H4 (cell line): ENCODE results near the gene ETS2. TPM values are rescaled to one million over a fixed set of nuclear protein-coding genes. Genes with fewer than 3 reads are reported as not detected.

Experiments
- DNase-seq: peaks from one replicate; pipeline ENCODE4 v3.0.0-alpha.2; 2015; ENCODE audit warnings: low spot score
- total RNA-seq: library from RNA; depleted of rRNA; stranded (reverse); fragments of >200 nt; shearing (Covaris generic); gene quantifications from 2 replicates; pipeline ENCODE4 v1.2.3, GENCODE V29; 2014

ETS2 gene
- total RNA-seq, 1 experiment from 2014 or later: 36.1 TPM

DNA sequence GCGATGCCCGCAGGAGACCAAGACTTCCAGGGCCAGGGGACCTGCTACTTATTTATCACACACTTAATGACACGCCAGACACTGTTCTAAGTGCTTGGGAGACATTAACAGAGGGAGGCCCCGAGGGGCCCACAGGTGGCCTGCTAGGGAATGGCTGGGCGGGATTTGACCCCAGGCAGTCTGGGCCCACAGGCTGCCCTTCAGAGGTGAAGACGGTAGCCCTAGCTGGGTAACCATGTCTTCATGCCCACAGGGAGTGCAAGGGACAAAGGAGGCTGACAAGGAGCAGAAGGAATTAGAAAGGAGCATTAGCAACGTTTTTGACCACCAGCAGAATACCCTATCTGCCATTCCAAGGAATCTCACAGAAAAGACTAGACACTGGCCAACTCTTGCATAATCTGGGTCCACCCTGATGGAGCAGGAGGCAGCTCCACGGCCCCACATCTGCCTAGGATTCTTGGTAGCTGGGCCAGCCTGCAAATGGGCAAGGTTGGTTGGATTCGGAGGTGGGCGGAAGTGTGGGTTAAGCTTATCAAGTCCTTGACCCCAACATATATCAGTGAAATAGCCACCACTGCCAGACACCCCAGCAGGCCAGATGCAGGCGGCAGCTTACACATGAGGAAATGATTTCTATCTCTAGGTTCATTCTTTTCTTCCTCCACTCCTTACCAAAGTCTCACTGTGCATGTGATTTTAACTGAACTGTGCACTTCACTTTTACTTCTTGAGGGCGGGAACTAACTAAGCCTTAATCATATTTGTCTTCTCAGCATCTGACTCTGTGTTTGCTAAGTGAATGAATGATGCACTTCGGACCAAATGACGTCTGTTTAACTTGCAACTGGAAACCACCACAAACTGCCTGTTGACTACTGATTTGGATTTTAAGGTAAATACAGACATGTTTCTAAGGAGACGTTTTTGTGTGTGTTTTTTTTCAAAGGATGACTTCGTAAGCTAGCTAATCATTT, 3.4 kb upstream of the ETS2 start:
- no peak for DNase-seq

DNA sequence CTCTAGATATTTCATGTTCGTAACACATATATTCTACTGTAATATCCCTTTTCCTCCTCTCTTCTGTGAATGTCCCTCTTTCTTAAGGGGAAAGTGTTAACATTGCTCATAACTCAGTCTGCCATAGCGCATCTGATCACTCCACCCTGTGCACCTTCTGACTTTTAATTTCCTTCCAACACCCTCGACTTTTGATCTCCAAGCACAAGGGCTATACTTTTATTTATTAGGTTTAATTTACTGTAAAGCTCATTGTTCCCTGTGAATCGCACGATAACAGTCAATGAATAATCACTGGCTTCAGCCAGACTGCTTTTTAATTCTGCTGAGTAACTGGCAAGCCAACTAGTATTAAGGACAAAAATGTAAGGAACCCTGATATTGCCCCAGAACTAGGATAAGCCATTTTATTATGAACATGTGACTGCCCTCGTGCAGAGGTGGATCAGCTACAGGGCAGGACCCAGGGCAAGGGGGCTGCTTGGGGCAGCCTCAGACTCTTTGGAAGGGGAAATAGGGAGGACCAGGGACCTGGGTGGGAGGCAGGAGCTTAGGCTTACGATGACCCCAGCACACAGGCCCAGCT, 2.6 kb upstream of the ETS2 start:
- no peak for DNase-seq

- no peak for DNase-seq
Measured at GRCh38 chr21:38804030-38804788, 1.5 kb upstream of the ETS2 start.

- peak; percentile 84 for DNase-seq
Measured at GRCh38 chr21:38804789-38805327, 871 bp upstream of the ETS2 start.

DNA sequence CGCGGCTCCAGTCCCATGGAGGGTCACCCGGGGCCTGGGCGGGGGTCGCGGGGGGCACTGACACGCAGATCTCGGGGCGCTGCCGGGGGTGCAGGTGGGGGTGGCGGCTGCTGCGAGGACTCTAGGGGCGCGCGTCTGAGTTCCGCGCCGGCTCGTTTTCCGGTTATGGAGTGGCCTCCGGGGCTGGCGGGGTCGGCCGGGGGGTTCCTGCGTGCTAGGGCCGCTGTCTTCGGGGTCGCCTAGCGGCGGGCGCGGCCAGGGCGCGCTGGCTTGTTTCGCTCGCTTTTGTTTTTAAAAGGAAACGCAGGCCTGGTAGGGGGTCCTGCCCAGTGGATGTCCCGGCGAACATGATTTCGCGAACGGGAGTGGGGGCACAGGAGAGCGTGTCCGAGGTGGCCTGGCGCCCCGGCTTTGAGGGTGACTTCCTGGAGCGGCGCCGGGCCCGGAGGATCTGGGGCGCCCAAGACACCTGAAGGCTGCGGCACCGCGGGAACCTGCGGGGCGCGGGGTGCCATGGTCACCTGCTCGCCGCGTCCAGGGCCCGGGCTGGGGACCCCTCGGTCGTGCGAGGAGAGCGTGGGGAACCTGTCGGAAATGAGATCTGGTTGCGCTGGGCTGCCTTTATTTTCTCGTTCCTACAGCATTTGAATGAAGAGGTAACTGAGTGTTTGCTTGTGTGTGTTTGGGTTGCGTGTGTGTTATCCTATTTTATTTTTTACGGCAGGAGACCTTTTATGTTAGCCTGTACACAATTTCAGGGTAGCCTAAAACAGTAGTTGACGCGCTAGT, 618 bp downstream of the ETS2 start:
- no peak for DNase-seq

- DNase-seq: no peak
Measured at GRCh38 chr21:38806942-38807284, 1.2 kb downstream of the ETS2 start.

DNA sequence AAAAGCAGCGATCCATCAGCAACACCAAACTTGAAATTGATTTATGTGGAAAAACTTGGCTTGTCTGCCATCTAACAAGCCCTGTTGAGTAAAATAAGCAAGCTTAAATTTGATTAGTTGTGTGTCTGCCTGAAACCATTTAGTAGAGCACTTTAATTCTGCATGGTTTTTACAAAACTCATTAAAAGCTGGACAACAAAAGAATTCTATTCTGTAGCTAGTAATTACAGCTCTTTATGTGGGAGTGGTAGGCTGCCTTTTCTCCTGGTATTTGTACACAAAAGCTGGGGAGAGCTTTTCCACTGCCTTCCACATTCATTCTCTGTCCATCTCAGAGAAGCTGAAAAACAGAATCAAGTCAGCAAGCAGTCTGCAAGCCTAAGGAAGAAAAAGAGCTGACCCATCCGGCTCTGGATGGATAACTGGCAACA, 1.7 kb downstream of the ETS2 start:
- no peak for DNase-seq

- no peak for DNase-seq
Measured at GRCh38 chr21:38807986-38808385, 2.3 kb downstream of the ETS2 start.

- DNase-seq: no peak
Measured at GRCh38 chr21:38809198-38809878, 3.6 kb downstream of the ETS2 start.

GRCh38 chr21:38810034-38810825, 4.5 kb downstream of the ETS2 start:
- DNase-seq: no peak

DNA sequence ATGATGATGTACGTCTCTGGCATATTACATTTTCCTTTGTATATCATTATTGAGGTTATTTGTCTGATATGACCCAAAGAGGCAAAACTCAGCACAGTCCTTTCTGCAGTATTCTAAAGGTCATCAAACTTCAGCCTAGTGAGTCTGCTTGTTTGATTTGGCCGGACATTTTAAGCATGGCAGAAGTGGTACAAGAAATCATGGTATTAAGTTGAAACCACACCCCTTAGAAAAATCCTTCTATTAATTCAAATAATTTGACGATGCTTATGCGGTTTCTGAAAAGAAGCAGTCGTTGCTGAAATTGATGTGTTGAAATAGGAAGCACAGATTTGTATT, 5.1 kb downstream of the ETS2 start:
- DNase-seq: no peak

DNA sequence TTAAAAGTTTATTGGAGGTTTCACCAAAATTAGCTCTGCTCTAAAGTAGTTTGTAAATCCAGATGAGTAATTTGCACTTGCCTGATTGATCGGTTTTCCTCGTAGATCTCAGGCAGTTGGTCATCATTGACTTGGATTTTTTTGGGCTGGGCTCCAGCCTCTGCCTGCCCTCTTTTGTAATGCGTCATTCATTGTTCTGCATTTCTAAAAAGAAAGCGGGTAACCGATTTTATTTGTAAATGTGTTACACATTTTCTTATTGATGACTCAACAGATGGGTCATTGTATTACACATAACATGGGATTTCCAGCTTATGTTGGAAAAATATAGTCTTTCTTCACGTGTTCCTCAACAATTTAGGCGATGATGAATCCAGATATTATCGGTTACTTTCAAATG, 5.5 kb downstream of the ETS2 start:
- DNase-seq: no peak

DNA sequence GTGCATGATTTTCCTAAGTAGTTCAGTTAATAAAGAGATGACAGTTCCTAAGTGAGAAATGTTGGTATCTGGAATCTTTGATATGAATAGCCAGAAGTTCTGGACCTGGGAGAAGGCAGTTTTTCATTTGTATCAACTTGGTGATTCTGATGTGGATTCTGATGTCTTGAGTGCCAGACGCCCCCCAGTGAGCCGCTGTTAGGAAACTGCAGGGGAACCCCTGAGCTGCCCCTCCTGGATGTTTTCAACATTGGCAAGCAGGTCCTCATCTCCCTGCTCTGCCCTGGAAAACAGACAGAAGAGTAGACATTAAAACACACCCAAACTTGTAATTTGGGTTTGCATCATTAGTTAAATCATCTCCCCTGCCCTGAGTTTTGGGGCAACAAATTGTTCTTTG, 7.4 kb downstream of the ETS2 start:
- DNase-seq: no peak

GRCh38 chr21:38813547-38813946, 7.8 kb downstream of the ETS2 start:
- no peak for DNase-seq

- DNase-seq: no peak
Measured at GRCh38 chr21:38814126-38815059, 8.7 kb downstream of the ETS2 start.

GRCh38 chr21:38815060-38815405, 9.3 kb downstream of the ETS2 start:
- no peak for DNase-seq

GRCh38 chr21:38816400-38816977, 10.8 kb downstream of the ETS2 start:
- no peak for DNase-seq

DNA sequence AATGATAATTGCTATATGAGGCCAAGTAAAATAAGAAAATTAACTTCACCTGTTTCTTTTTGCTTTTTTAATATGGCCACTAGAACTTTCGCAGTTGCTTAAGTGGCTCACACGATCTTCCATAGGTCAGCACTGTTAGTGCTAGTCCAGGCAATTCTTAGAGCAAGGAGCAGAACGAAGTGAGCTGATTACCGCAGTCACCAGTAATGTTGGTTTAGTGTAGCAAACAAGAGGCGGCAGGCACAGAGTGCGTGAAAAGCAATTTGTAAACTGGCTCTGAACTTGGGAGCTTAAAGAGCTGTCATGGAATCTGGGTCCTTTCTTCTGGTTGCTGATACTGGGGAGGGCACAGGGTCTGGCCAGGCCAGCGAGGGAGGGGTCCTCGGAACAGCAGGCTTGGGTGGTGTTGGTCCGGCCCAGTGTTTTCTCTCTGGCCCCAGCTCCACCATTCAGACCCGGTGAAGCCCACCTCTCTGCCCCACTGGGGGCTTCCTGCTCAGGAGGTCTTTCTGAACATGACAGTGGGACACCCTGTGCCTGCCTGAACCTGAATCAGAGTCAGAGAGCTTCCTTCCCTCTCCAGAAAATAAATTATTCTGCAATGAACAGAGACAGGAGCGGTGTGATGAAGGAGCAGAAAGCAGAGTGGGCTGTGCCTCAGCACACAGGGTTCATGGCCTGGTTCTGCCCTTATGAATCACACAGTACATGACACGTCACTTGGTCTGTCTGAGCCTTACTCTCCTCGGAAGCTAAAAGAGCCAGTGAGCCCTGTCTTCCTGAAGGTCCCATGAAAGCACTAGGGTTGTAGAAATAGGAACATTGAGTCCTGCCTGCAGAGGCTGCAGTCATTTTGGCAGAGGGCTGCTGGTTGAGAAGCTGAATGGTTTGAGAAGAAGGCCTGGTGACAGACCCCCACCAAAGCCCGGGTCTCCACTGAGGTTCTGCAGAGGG, 11.9 kb downstream of the ETS2 start:
- no peak for DNase-seq
